ENCODE data around the gene ABCD1.

GRCh38 chrX:153702336-153703035, 22.2 kb upstream of the ABCD1 start:
- TF ChIP-seq CTCF (conservative IDR thresholded peaks at IDR 0.05) (no peak), ZFX (IDR thresholded peaks at IDR 0.05) (no peak)
